HepG2 (cell line): ENCODE data around the gene TNFSF12. TPM values are rescaled to one million over a fixed set of nuclear protein-coding genes. Genes with fewer than 3 reads are reported as not detected.

Experiments used
- ERF ChIP-seq: IDR thresholded peaks from 2 replicates; pipeline ENCODE4 v1.6.1; 2018; ENCODE audit warnings: missing biosample characterization, missing genetic modification reagents
- FOSL2 ChIP-seq: sonication (generic); formaldehyde crosslinking; IDR thresholded peaks from 2 replicates; pipeline ENCODE4 v1.4.0; 2020; ENCODE audit warnings: missing genetic modification reagents
- NFE2L2 ChIP-seq: fragments of 150-350 bp; IDR thresholded peaks from 2 replicates; pipeline ENCODE4 v1.6.1; 2014; ENCODE audit warnings: low read length
- NFYC ChIP-seq: IDR thresholded peaks from 2 replicates; pipeline ENCODE4 v1.6.1; 2016; ENCODE audit warnings: missing genetic modification reagents, missing compliant biosample characterization
- RARG ChIP-seq: sonication (generic); formaldehyde crosslinking; IDR thresholded peaks from 2 replicates; pipeline ENCODE4 v1.4.0; 2020; ENCODE audit warnings: low read depth, mild to moderate bottlenecking, missing genetic modification reagents
- SNAPC4 ChIP-seq: sonication (generic); formaldehyde crosslinking; IDR thresholded peaks from 2 replicates; pipeline ENCODE4 v1.4.0; 2020; ENCODE audit warnings: mild to moderate bottlenecking, missing genetic modification reagents
- TEF ChIP-seq: sonication (generic); formaldehyde crosslinking; IDR thresholded peaks from 2 replicates; pipeline ENCODE4 v1.5.0; 2020; ENCODE audit warnings: missing genetic modification reagents
- ZFP36L1 ChIP-seq: sonication (generic); formaldehyde crosslinking; IDR thresholded peaks from 2 replicates; pipeline ENCODE4 v1.8.0; 2022; ENCODE audit warnings: mild to moderate bottlenecking, missing genetic modification reagents, moderate library complexity
- ZNF562 ChIP-seq: sonication (generic); formaldehyde crosslinking; IDR thresholded peaks from 2 replicates; pipeline ENCODE4 v1.8.0; 2022; ENCODE audit warnings: missing genetic modification reagents, borderline replicate concordance
- ZNF703 ChIP-seq: sonication (generic); formaldehyde crosslinking; IDR thresholded peaks from 2 replicates; pipeline ENCODE4 v1.5.1; 2020; ENCODE audit warnings: missing genetic modification reagents, mild to moderate bottlenecking, moderate library complexity, borderline replicate concordance
- ZNF720 ChIP-seq: sonication (generic); formaldehyde crosslinking; IDR thresholded peaks from 2 replicates; pipeline ENCODE4 v1.4.0; 2020; ENCODE audit warnings: missing genetic modification reagents
- ZNF775 ChIP-seq: sonication (generic); formaldehyde crosslinking; IDR thresholded peaks from 2 replicates; pipeline ENCODE4 v1.4.0; 2020; ENCODE audit warnings: missing genetic modification reagents, mild to moderate bottlenecking, moderate library complexity, borderline replicate concordance
- polyA plus RNA-seq, 8 experiments: library from polyadenylated mRNA; depleted of rRNA in 3 of 8; stranded (reverse) in 7 of 8; unstranded in 1 of 8; fragments of >200 nt; fragmentation: Illumina TruSeq in 4 of 8; extraction: Trizol in 4 of 8; gene quantifications; 2 replicates each; pipeline versions ENCODE4 v1.2.1 to v1.2.3, GENCODE V29; 2011 to 2016; ENCODE audit warnings: low read depth in 4 of 8, missing spikeins in 1 of 8, mixed read lengths in 1 of 8; ENCODE audit not compliant: insufficient read depth in 1 of 8
- total RNA-seq, 5 experiments: library from RNA; depleted of rRNA; stranded (reverse); fragments of >200 nt; fragmentation: Illumina TruSeq; extraction: Trizol; gene quantifications; 2 replicates each; pipeline ENCODE4 v1.2.3, GENCODE V29; 2016; ENCODE audit warnings: low read depth in 1 of 5
- TF ChIP-seq, protein P1 (sequence below): sonication (generic); formaldehyde crosslinking; IDR thresholded peaks from 2 replicates; pipeline ENCODE4 v1.5.0; 2020; ENCODE audit warnings: mild to moderate bottlenecking, missing genetic modification reagents
- TF ChIP-seq, protein P2 (sequence below): sonication (generic); formaldehyde crosslinking; IDR thresholded peaks from 2 replicates; pipeline ENCODE4 v1.5.1; 2020; ENCODE audit warnings: missing genetic modification reagents, mild to moderate bottlenecking, borderline replicate concordance
- TF ChIP-seq, protein P3 (sequence below): sonication (generic); formaldehyde crosslinking; IDR thresholded peaks from 2 replicates; pipeline ENCODE4 v1.4.0; 2020; ENCODE audit warnings: low read depth, mild to moderate bottlenecking, missing genetic modification reagents

TNFSF12 gene
- total and polyA plus RNA-seq, 2 of the 13 experiments (the other 11 are each of a cell fraction or from before 2014, with no cell fraction given) = 0.93 to 7.2 TPM

DNA sequence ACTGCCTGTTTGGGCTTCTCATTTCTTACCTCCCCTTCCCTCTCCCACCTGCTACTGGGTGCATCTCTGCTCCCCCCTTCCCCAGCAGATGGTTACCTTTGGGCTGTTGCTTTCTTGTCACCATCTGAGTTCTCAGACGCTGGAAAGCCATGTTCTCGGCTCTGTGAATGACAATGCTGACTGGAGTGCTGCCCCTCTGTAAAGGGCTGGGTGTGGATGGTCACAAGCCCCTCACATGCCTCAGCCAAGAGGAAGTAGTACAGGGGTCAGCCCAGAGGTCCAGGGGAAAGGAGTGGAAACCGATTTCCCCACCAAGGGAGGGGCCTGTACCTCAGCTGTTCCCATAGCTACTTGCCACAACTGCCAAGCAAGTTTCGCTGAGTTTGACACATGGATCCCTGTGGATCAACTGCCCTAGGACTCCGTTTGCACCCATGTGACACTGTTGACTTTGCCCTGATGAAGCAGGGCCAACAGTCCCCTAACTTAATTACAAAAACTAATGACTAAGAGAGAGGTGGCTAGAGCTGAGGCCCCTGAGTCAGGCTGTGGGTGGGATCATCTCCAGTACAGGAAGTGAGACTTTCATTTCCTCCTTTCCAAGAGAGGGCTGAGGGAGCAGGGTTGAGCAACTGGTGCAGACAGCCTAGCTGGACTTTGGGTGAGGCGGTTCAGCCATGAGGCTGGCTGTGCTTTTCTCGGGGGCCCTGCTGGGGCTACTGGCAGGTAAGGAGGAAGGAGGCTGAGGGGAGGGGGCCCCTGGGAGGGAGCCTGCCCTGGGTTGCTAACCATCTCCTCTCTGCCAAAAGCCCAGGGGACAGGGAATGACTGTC is 30.4 kb downstream of the TNFSF12 start, which contains the start of gene CD68 (continued):
- TF ChIP-seq FOSL2 (peak; percentile 84), ERF (CRISPR knock-in tag) (peak; percentile 86), ZNF775 (CRISPR knock-in tag) (no peak), RARG (CRISPR knock-in tag) (no peak), ZNF720 (no peak), NFYC (CRISPR knock-in tag) (no peak), SNAPC4 (CRISPR knock-in tag) (no peak), ZNF703 (CRISPR knock-in tag) (no peak), NFE2L2 (no peak), ZNF562 (CRISPR knock-in tag) (peak; percentile 61), TEF (CRISPR knock-in tag) (no peak), ZFP36L1 (CRISPR knock-in tag) (peak; percentile 88; the same call in 1 of the 2 replicates)
- TF ChIP-seq, protein P1, sequence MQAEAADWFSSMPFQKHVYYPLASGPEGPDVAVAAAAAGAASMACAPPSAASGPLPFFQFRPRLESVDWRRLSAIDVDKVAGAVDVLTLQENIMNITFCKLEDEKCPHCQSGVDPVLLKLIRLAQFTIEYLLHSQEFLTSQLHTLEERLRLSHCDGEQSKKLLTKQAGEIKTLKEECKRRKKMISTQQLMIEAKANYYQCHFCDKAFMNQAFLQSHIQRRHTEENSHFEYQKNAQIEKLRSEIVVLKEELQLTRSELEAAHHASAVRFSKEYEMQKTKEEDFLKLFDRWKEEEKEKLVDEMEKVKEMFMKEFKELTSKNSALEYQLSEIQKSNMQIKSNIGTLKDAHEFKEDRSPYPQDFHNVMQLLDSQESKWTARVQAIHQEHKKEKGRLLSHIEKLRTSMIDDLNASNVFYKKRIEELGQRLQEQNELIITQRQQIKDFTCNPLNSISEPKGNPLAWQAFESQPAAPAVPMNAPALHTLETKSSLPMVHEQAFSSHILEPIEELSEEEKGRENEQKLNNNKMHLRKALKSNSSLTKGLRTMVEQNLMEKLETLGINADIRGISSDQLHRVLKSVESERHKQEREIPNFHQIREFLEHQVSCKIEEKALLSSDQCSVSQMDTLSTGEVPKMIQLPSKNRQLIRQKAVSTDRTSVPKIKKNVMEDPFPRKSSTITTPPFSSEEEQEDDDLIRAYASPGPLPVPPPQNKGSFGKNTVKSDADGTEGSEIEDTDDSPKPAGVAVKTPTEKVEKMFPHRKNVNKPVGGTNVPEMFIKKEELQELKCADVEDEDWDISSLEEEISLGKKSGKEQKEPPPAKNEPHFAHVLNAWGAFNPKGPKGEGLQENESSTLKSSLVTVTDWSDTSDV (CRISPR knock-in tag) = no peak
- TF ChIP-seq, protein P2, sequence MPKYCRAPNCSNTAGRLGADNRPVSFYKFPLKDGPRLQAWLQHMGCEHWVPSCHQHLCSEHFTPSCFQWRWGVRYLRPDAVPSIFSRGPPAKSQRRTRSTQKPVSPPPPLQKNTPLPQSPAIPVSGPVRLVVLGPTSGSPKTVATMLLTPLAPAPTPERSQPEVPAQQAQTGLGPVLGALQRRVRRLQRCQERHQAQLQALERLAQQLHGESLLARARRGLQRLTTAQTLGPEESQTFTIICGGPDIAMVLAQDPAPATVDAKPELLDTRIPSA = no peak
- TF ChIP-seq, protein P3, sequence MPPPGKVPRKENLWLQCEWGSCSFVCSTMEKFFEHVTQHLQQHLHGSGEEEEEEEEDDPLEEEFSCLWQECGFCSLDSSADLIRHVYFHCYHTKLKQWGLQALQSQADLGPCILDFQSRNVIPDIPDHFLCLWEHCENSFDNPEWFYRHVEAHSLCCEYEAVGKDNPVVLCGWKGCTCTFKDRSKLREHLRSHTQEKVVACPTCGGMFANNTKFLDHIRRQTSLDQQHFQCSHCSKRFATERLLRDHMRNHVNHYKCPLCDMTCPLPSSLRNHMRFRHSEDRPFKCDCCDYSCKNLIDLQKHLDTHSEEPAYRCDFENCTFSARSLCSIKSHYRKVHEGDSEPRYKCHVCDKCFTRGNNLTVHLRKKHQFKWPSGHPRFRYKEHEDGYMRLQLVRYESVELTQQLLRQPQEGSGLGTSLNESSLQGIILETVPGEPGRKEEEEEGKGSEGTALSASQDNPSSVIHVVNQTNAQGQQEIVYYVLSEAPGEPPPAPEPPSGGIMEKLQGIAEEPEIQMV (CRISPR knock-in tag) = peak; percentile 30; the same call in 1 of the 2 replicates
